ENCODE data around the gene SPINK14. TPM values are rescaled to one million over a fixed set of nuclear protein-coding genes. Genes with fewer than 3 reads are reported as not detected.

Gene SPINK14
- total RNA-seq, 1 donor from 2014 or later, result not detected

- DNase-seq (ENCODE audit: low spot score), result no peak
Observed at GRCh38 chr5:148193202-148193601, 24.9 kb downstream of the SPINK14 start.

DNA sequence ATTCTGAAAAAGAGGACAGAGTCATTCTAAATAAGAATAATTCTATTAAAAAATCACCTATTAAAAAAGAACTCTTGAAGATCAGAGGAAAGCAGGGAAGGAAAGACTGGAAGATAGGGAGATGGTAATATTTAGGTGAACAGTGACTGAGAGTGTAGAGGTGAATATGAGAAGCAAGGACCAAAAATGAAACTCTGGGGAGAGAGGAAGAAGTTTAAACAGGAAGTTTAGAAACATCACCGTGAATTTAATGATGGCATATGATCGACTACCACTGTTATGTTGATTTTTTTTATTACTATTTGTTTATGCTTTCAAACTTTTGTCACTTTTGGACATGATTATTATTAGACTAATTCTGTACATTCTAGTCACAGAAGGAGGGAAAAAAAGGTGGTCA lies 32.8 kb downstream of the SPINK14 start:
- DNase-seq (ENCODE audit: low spot score), result no peak

- DNase-seq (ENCODE audit: low spot score), result no peak
Observed at GRCh38 chr5:148202531-148203203, 34.3 kb downstream of the SPINK14 start, which contains the start of gene SPINK6. Gene SPINK6, plus strand, starts transcription at chr5:148203042. Its CDS starts 55 bp downstream, at chr5:148203097.

DNA sequence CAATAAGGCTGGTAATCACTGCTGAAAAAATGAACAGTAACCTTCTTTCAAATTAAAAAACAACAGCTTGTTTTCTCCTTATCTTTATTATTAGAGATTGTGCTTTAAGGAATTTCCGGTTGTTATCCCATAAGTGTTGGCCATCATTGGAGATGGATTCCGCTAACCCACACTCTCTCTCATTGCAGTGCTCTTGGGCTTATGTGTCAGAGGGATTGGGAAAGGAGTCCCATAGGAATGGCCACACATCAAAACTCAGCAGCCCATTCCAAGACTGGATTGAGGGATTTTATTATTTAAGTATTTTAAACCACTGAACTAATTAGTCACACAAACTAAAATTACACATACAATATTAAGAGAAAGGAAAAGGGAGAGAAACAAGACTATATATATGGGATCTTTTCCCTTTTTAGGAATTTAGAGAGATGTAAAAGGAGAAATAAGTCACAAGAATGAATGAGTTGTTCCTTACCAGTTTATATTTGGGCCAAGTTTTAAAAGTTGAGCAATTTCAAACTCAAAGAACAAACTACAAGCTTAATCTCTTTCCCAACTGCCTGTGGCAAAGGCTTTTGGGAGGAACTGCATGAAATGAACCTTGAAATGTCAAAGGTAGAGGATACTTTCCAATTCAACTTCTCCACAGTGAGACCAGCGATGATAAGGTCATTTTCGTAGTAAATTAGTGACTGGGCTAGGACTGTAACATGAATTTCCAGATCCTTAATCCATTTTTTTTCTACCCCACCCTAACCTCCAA lies 36.9 kb downstream of the SPINK14 start:
- no peak for DNase-seq (ENCODE audit: low spot score)

- DNase-seq (ENCODE audit: low spot score), result no peak
Observed at GRCh38 chr5:148205865-148206264, 37.5 kb downstream of the SPINK14 start.

- no peak for DNase-seq (ENCODE audit: low spot score)
Observed at GRCh38 chr5:148206620-148207019, 38.3 kb downstream of the SPINK14 start.

DNA sequence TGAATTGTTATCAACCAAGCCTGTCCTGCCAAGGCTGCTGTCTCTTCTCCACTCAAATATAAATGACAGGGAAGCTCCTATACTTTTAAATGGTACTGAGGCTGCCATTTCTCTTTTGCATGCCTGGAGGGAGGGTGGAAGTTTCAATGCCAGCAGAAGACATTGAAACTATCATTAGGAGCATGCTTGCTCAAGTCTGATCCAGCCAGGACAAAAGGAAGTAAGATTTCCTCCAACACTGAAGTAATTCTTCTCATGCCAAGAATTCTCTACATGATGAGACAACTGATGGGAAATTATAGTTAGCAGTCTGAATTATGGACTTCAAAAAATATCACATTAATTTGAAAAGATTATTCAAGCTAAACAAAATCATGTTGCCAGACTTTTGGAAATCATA lies 39.9 kb downstream of the SPINK14 start:
- no peak for DNase-seq (ENCODE audit: low spot score)

GRCh38 chr5:148209151-148209770 lies 40.9 kb downstream of the SPINK14 start:
- DNase-seq (ENCODE audit: low spot score), result no peak

GRCh38 chr5:148214665-148215185 lies 46.4 kb downstream of the SPINK14 start:
- no peak for DNase-seq (ENCODE audit: low spot score)

GRCh38 chr5:148221508-148221907 lies 53.2 kb downstream of the SPINK14 start:
- DNase-seq (ENCODE audit: low spot score), result no peak

DNA sequence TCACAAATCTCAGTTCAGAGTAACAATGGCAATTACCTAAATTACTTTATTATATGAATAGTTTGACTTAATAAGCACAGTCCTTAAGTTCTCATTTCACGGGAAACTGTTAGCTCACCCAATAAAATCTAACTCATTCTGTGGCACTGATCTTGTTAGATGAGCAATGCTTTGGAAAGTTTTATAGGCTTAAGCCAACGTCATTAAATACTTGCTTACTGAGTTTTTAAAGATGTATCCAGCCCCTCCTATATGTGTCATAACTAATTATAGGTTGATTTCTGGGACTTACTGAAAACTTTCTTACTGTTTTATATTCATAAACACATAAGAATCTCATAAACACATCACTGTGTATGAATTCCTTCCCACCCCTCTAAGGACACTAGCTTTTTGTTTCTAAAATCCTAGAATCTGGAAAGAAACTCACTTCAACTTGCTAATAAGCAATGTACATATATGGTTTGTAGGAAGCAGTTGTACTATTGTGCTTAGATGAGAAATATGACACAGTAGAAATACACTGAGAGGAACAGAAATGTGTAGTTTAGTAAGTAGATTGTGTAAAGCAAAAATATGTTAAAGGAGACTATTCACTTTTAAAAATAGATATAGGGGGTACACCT lies 55.9 kb downstream of the SPINK14 start:
- DNase-seq (ENCODE audit: low spot score), result no peak

Other genes with a start within 250 kb of the SPINK14 start
- 3.6 TPM for gene SPINK5, start 104.6 kb upstream of the SPINK14 start, total RNA-seq (ENCODE audit: insufficient read depth, low replicate concordance)
- gene SPINK6, start 34.5 kb downstream of the SPINK14 start, total RNA-seq (ENCODE audit: insufficient read depth, low replicate concordance), result 5.5 TPM
- gene MARCOL, start 70.0 kb downstream of the SPINK14 start, total RNA-seq (ENCODE audit: insufficient read depth, low replicate concordance), result 3.9 TPM
- gene SPINK13, start 100.2 kb downstream of the SPINK14 start, total RNA-seq (ENCODE audit: insufficient read depth, low replicate concordance), result not detected
- not detected for gene SPINK7, start 143.9 kb downstream of the SPINK14 start, total RNA-seq (ENCODE audit: insufficient read depth, low replicate concordance)
- gene SPINK9, start 167.0 kb downstream of the SPINK14 start, total RNA-seq (ENCODE audit: insufficient read depth, low replicate concordance), result not detected
- gene FBXO38, start 215.4 kb downstream of the SPINK14 start, total RNA-seq (ENCODE audit: insufficient read depth, low replicate concordance), result 79.4 TPM

Measured in umbilical cord (tissue), 2 donors.